Lung (tissue), 12 donors: ENCODE measurements around the gene CUBN. TPM values are rescaled to one million over a fixed set of nuclear protein-coding genes. Genes with fewer than 3 reads are reported as not detected.

ENCODE experiments used
- ATAC-seq: fragments of 200-7000 bp; cut with Tn5 transposase; one replicate; pipeline ENCODE4 v1.9.1; 2020; ENCODE audit warnings: moderate number of reproducible peaks; ENCODE audit not compliant: insufficient read depth, low FRiP score
- DNase-seq, 3 donors: peaks; one replicate each; pipeline ENCODE4 v3.0.0-alpha.2; 2013 to 2017
- H3K27ac ChIP-seq, 2 donors: one replicate each; pipeline ENCODE4 v1.5.1; 2013; ENCODE audit warnings: mild to moderate bottlenecking in 2 of 2, moderate library complexity in 2 of 2, control low read depth in 1 of 2, inconsistent platforms in 1 of 2, low read depth in 1 of 2, low read length in 1 of 2
- H3K27me3 ChIP-seq, 3 donors: one replicate each; pipeline ENCODE4 v1.5.1; 2013; ENCODE audit warnings: low read length in 2 of 3; ENCODE audit not compliant: control insufficient read depth in 3 of 3, insufficient read depth in 3 of 3
- H3K36me3 ChIP-seq, 4 donors: one replicate each; pipeline ENCODE4 v1.5.1; 2013; ENCODE audit warnings: low read length in 4 of 4, mild to moderate bottlenecking in 1 of 4, moderate library complexity in 1 of 4; ENCODE audit not compliant: control insufficient read depth in 4 of 4, insufficient read depth in 4 of 4
- H3K4me1 ChIP-seq, 5 donors: one replicate each; pipeline ENCODE4 v1.5.1; 2013; ENCODE audit warnings: low read length in 5 of 5, mild to moderate bottlenecking in 2 of 5, moderate library complexity in 1 of 5; ENCODE audit not compliant: control insufficient read depth in 5 of 5, insufficient read depth in 5 of 5
- H3K4me3 ChIP-seq: one replicate; pipeline ENCODE4 v1.5.1; 2013; ENCODE audit warnings: mild to moderate bottlenecking, control low read depth, moderate library complexity
- H3K9ac ChIP-seq, 2 donors: one replicate each; pipeline ENCODE4 v1.5.1; 2013; ENCODE audit warnings: low read length in 2 of 2, control low read depth in 1 of 2; ENCODE audit not compliant: insufficient read depth in 1 of 2
- H3K9me3 ChIP-seq, 4 donors: one replicate each; pipeline ENCODE4 v1.5.1; 2013; ENCODE audit warnings: low read length in 3 of 4, mild to moderate bottlenecking in 1 of 4, moderate library complexity in 1 of 4; ENCODE audit not compliant: control insufficient read depth in 4 of 4, insufficient read depth in 3 of 4
- CTCF ChIP-seq: IDR thresholded peaks from 2 replicates; pipeline ENCODE4 v1.5.1; 2012; ENCODE audit warnings: mild to moderate bottlenecking; ENCODE audit errors: control extremely low read depth, extremely low read depth
- WGBS, 2 donors: extraction: QIAGEN DNeasy Blood & Tissue Kit; methylation state at CpG; one replicate each; pipeline ENCODE4 v1.1.7; 2013; 5-methylcytosine and 5-hydroxymethylcytosine counted together
- polyA plus RNA-seq, 2 donors: library from polyadenylated mRNA; stranded (reverse); fragments of 200-250 nt; gene quantifications; one replicate each; pipeline ENCODE4 v1.2.1, GENCODE V29; 2013
- total RNA-seq, 2 donors: library from RNA; depleted of rRNA in 1 of 2; stranded (reverse); fragments of >200 nt in 1 of 2; gene quantifications; one replicate each; pipeline ENCODE4 v1.2.1, GENCODE V29; 2014 to 2021
- donor health status: control.
- donor health status: control.
- donor health status: Bipolar disorder and iron deficiency.
- donor health status: healthy.
- donor health status: DM: yes; HTN: yes; CAD: no.

Gene CUBN
- total and polyA plus RNA-seq, 4 donors: 0.33 to 5.1 (median 1.0) TPM

- no peak overlapping the region for H3K4me3 ChIP-seq
- H3K27ac ChIP-seq: no peak overlapping the region
- peaks cover 0 to 12% (median 0%) of the 10 kb centered on the region in 5 donors for H3K4me1 ChIP-seq
- TF ChIP-seq CTCF: no peak
- 91% methylated on average over 3 of the region's 3 CpGs for WGBS, 2 donors
- peaks cover 0 to 1% (median 0%) of the 10 kb centered on the region in 4 donors for H3K9me3 ChIP-seq
- no peak overlapping the region for H3K9ac ChIP-seq
- DNase-seq: no peak
- no peak for ATAC-seq
- H3K27me3 ChIP-seq: no peaks in the 10 kb centered on the region
- H3K36me3 ChIP-seq: peaks cover 0 to 1% (median under 1%) of the 10 kb centered on the region in 4 donors
Measured at GRCh38 chr10:16788778-16789177, 340.8 kb downstream of the CUBN start.

GRCh38 chr10:16788125-16788524 is 341.5 kb downstream of the CUBN start:
- WGBS, 2 donors: 92 to 98% methylated on average over 6 of the region's 6 CpGs
- Histone ChIP-seq H3K36me3 (peaks cover 0 to 1% (median 0%) of the 10 kb centered on the region in 4 donors), H3K27ac (no peak overlapping the region), H3K27me3 (no peaks in the 10 kb centered on the region), H3K9ac (no peak overlapping the region), H3K4me1 (peaks cover 0 to 12% (median 0%) of the 10 kb centered on the region in 5 donors), H3K4me3 (no peak overlapping the region), H3K9me3 (peaks cover 0 to 1% (median 0%) of the 10 kb centered on the region in 4 donors)
- TF ChIP-seq CTCF: no peak
- DNase-seq (no peak), ATAC-seq (no peak)

DNA sequence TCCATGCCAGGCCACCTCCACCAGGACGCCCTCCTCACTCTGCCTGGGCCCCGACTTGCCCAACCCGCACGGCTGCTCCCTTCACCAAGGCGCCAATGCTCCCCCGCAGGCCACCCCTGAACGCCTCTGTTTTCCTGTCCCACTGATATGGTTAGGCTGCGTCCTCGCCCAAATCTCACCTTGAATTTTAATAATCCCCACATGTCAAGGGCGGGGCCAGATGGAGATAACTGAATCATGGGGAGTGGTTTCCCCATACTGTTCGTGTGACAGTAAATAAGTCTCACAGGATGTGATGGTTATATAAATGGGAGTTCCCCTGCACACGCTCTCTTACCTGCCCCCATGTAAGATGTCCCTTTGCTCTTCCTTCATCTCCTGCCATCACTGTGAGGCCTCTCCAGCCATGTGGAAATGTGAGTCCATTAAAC is 342.2 kb downstream of the CUBN start:
- Histone ChIP-seq H3K27ac (no peak overlapping the region), H3K4me3 (no peak overlapping the region), H3K36me3 (peaks cover 0 to 1% (median 0%) of the 10 kb centered on the region in 4 donors), H3K9me3 (peaks cover 0 to 1% (median 0%) of the 10 kb centered on the region in 4 donors), H3K9ac (no peak overlapping the region), H3K4me1 (peaks cover 0 to 12% (median 0%) of the 10 kb centered on the region in 5 donors), H3K27me3 (no peaks in the 10 kb centered on the region)
- TF ChIP-seq CTCF: no peak
- WGBS, 2 donors: 89 to 93% methylated on average over 12 of the region's 12 CpGs
- no peak for DNase-seq
- no peak for ATAC-seq
